ENCODE results near the gene LRRC8D. TPM values are rescaled to one million over a fixed set of nuclear protein-coding genes. Genes with fewer than 3 reads are reported as not detected.

LRRC8D gene
- total RNA-seq, 1 donor from 2014 or later: 17.0 TPM

GRCh38 chr1:89962024-89962741 lies 141.4 kb downstream of the LRRC8D start:
- Histone ChIP-seq H3K4me3 (no peak overlapping the region), H3K27ac (no peak overlapping the region), H3K27me3 (no peaks in the 10 kb centered on the region), H3K36me3 (no peaks in the 10 kb centered on the region), H3K9me3 (no peaks in the 10 kb centered on the region), H3K4me1 (no peaks in the 10 kb centered on the region)
- no peak for ATAC-seq
- no peak for TF ChIP-seq CTCF (IDR thresholded peaks at IDR 0.05)
- DNase-seq: no peak
- intact Hi-C loops (cut with DNase I): no loop called here

GRCh38 chr1:89962742-89963075 lies 141.9 kb downstream of the LRRC8D start:
- ATAC-seq (no peak), DNase-seq (no peak)
- Histone ChIP-seq H3K9me3 (no peaks in the 10 kb centered on the region), H3K4me3 (no peak overlapping the region), H3K36me3 (no peaks in the 10 kb centered on the region), H3K27me3 (no peaks in the 10 kb centered on the region), H3K27ac (no peak overlapping the region), H3K4me1 (no peaks in the 10 kb centered on the region)
- intact Hi-C loops (cut with DNase I): no loop called here
- no peak for TF ChIP-seq CTCF (IDR thresholded peaks at IDR 0.05)

- no peak for ATAC-seq
- no peak for TF ChIP-seq CTCF (IDR thresholded peaks at IDR 0.05)
- H3K27me3 ChIP-seq: no peaks in the 10 kb centered on the region
Measured at GRCh38 chr1:89965193-89965768, 144.4 kb downstream of the LRRC8D start.

GRCh38 chr1:89966656-89967055 lies 145.8 kb downstream of the LRRC8D start:
- no peaks in the 10 kb centered on the region for H3K36me3 ChIP-seq
- H3K27me3 ChIP-seq: no peaks in the 10 kb centered on the region
- no peak for TF ChIP-seq CTCF (IDR thresholded peaks at IDR 0.05)
- ATAC-seq (no peak), DNase-seq (no peak)
- no peaks in the 10 kb centered on the region for H3K4me1 ChIP-seq
- no peak overlapping the region for H3K27ac ChIP-seq
- no peak overlapping the region for H3K4me3 ChIP-seq
- intact Hi-C loops (cut with DNase I): no loop called here
- no peaks in the 10 kb centered on the region for H3K9me3 ChIP-seq

More at GRCh38 chr1:89965193-89965768, 144.4 kb downstream of the LRRC8D start:
- no peaks in the 10 kb centered on the region for H3K36me3 ChIP-seq
- H3K4me1 ChIP-seq: no peaks in the 10 kb centered on the region
- no peak overlapping the region for H3K27ac ChIP-seq
- H3K9me3 ChIP-seq: no peaks in the 10 kb centered on the region
- intact Hi-C loops (cut with DNase I): no loop called here
- no peak overlapping the region for H3K4me3 ChIP-seq
- no peak for DNase-seq

GRCh38 chr1:89971600-89971999 lies 150.8 kb downstream of the LRRC8D start:
- ATAC-seq: no peak
- no peaks in the 10 kb centered on the region for H3K27me3 ChIP-seq
- peaks cover 4% of the 10 kb centered on the region for H3K4me1 ChIP-seq
- no peaks in the 10 kb centered on the region for H3K36me3 ChIP-seq
- no peaks in the 10 kb centered on the region for H3K9me3 ChIP-seq
- no peak for TF ChIP-seq CTCF (IDR thresholded peaks at IDR 0.05)
- H3K27ac ChIP-seq: no peak overlapping the region
- intact Hi-C loops (cut with DNase I): no loop called here
- DNase-seq: no peak
- no peak overlapping the region for H3K4me3 ChIP-seq

Measured in upper lobe of right lung (tissue), 1 donor.